GM21737 (cell line): ENCODE measurements around the gene LAMC1.
A peak's percentile ranks its signal among the peaks of the same experiment; 100 is the strongest.

Source experiments
- ATAC-seq: cut with Tn5 transposase; IDR thresholded peaks from one replicate; pipeline ENCODE4 v1.9.1; 2021; ENCODE audit warnings: mild to moderate bottlenecking, moderate library complexity; ENCODE audit not compliant: unreplicated experiment

LAMC1 gene

DNA sequence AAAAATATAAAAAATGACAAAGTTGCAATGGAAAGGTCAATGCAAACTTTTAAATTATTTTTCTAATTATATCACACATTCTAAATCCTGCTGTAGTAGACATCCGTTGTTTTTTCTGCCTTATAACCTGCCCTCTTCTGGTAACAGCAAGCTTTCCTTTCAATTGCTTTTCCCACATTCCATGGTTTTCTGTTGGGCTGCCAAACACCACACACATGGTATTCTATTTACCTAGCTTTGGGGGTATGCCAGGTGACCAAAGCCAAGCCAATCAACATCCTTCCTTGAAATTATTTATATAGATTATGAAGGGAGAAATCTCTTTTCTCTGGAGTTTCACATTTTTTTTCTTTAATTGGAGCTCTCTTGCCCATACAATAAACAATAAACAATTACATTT is 3.4 kb upstream of the LAMC1 start:
- ATAC-seq, result no peak

DNA sequence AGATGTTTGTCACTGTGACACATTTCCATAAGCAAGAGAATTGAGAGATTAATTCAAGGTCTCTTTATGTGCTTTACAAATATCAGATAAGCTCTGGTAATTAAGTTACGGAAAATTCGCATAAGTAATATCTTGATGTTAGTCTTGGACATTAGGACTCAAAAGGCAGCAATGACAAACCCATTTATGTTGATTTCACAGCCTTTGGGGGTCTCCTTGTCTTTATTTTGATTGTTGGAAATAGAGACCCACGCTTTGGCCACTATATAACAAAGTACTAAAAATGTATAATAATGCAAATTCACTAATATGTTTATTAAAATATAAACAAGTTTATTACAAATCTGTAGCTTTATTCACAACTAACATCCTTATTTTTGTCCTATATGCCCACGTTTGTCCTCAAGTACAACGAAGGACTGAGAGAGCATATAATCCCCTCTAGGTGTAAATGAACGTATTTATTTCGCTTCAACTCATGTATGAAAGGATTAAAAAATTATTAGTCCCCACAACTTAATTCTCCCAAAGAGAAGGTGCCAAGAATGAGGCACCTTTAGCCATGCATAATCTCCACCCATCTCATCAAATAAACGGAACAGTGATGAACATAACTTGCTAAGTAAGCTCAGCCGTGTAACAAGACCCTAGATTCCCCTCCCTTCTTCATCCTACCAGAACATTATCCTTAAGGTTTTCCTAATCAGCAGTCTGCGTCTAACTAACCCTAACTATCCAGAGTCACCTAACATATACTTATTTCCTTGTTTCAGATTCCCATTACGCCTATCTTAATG is 1.6 kb upstream of the LAMC1 start:
- no peak for ATAC-seq

DNA sequence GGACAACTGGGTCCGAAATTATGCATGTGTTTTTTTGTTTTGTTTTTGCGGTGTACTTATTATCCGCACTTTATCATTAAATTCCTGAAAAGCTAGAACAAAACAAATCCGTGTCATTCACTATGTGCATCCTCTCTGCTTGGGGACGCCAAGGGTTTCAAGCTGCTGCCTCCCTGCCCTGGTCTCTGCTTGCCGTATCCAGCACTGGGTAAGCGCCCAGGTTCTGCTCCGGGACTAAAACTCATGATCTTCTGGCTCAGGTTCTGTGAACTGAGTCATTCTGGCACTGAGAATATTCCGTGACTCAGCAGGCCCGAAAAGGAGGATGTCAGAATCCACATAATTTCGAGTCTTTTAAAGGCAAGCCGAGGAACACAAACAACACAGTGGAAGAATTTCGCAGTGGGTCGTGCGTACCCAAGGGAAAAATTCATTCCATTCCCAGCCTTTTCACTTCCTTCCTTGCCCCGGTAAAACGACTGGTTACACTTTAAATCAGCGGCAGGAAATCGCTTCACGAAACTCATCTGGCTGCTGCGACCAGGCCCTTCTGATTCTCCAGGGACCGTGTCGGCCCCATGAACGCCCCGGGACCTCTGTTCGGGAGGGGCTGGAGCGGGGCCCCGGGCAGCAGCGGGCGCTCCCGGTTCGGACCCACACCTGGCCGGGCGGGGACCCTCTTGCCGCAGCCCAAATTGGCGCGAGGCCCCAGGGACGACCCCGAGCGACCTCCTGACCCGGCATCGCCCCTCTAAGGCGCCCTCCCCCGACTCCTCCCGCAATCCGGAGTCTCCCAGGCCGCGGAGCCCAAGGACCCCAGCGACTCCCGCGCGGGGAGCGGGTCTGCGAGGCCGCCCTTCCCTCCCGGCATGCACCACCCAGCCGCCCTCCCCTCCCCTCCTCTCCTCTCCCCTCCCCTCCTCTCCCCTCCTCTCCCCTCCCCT is 746 bp upstream of the LAMC1 start:
- ATAC-seq, result peak; percentile 39

DNA sequence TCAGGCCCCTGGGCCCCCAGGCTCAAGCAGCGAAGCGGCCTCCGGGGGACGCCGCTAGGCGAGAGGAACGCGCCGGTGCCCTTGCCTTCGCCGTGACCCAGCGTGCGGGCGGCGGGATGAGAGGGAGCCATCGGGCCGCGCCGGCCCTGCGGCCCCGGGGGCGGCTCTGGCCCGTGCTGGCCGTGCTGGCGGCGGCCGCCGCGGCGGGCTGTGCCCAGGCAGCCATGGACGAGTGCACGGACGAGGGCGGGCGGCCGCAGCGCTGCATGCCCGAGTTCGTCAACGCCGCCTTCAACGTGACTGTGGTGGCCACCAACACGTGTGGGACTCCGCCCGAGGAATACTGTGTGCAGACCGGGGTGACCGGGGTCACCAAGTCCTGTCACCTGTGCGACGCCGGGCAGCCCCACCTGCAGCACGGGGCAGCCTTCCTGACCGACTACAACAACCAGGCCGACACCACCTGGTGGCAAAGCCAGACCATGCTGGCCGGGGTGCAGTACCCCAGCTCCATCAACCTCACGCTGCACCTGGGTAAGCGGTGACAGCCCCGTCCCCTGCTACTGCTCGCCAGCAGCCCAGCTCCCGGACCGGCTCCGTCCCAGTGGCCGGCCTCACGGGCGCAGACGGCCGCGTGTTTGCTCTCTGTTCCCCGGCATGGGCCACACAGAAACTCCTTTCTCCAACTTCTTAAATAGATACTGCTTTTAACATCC is 539 bp downstream of the LAMC1 start:
- peak; percentile 58 for ATAC-seq

DNA sequence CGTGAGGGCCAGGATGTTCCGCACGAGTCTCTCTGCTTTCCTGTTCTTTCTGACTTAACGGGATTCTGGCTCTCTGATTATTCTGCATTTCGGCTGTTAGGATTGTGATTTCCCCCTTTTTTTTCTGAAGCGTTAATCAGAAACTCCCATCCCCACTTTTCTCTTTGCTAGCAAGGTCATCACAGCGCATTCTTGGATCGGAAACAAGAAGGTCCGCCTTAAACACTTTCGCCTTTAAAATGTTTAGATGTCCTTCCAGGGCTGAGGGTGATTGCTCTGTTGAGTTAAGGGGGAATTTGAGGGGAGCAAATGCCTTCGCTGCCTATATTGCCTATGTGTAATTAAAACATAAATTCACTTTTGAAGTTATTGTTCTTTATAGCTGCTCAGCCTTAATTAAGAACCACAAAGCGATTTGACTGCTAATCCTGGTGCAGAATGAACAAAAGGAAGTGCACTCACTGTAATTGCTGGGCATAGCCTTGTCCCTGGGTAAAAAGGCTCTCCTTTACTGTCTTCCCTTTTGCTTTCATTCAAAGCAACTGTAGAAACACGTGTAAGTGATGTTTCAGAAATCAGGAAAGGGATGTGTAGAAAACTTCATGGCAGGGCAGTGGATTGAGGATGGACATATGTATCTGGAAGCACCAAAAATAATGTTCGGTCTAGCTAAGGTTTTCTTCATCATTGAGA is 1.2 kb downstream of the LAMC1 start:
- ATAC-seq, result no peak

DNA sequence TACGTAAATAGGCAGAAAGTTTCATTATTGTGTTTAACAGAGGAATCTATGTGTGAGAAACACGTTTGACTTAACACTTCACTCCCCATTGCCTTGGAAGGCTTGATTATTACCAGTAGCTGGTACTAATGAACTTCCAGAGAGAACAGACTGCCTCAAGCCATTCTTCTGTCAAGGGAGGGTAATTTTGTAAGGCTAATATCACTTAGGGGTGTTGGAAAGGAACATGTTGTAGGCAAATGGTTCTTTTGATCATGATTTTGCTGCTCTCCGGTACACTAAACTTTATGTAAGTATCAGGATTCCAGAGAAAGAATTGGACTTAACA is 1.8 kb downstream of the LAMC1 start:
- no peak for ATAC-seq

DNA sequence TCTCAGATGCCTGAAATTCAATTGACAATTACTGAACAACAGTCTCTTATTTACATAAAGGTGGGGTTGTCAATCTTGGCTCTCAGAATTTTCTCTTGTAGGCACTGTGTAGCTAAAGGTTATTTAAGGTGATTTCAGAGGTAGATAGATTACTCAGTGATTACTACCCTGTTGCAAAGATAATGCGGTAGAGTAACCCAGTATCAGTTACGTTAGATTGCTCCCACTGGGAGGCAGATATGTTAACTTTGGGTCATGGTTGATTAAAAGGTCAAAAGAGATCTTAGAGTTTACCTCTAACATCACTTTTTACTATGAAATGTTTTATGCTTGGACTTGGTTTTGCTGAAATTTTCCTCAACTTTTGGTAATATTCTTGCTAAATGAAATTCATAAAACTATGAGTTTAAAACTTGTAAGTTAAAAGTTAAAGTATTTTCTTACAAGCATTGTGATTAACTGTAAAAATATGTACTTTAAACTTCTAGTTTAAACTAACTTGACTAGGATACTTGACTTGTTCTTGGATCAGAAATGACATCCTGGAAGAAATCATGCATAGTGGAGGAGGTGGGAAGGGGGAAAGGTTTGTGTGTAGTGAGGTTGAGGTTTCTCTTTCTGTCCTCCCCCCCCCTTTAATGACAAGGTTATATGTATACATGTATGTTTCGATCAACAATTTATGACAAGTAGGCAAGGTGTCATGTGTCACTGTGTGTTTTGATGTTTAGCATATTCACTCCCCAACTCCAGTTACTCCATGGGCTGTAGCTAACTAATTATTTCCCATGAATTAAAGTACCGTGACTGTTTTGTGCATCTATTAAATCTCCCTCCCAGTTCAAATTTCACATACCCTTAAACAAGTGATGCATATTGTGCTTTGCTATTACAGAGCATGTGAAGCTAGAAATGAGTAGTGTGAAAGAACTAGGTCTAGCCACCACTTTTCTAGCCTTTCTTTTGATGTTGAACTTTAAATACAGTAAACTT is 2.9 kb downstream of the LAMC1 start:
- no peak for ATAC-seq

DNA sequence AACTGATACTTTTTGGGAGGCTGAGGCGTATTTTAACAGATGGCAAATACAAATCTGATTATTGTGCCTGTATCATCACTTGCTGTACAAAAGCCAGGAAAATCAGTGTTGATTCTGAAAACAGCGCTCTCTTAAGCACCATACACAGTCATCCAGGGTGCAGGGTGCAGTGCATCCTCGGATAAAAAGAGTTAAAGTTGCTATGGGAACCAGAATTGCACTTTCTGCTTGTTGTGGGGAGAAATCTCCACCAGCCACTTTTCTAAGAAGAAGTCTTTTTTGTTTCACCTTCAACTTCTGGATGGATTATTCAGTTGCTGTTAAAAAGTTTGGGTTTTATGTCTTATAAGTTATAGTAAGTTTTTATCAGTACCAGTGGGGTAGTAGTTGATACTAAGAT is 3.8 kb downstream of the LAMC1 start:
- no peak for ATAC-seq

DNA sequence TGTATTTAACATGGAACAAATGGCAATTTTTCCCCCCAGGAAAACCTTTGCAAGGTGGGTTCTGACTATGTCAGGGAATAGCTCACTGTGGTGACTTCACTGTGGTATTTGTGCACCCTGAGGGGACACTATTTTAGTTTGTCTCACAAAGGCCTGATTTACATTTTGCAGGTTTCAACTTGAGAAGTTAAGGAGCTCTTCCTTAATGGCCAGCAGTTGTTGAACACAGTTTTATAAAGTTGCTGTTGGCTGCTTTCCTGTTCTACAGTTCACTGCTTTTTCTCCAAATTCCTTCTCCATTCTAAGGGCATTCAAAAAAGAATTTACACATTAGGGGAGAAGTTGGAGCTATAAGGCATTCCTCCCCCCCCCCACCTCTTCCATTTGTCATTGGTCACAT is 4.6 kb downstream of the LAMC1 start:
- ATAC-seq, result no peak

DNA sequence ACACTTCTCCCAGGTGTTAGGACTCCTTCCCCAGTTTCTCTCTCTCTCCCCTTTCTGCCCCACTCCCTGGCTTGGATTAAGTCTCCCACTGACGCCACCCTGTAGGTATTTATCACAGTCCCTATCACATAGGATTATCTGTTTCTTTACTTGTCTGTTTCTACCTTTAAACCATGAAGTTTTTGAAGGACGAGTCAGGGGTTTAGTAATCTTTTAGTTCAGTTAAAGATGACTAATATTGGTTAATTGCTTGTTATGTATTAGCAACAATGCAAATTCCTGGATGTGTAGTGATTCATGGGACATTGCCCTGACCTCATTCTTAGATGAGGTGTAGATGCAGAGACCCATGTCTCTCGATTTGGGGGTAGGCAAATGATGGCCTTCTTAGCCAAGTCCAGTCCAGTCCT is 6.4 kb downstream of the LAMC1 start:
- ATAC-seq, result no peak

DNA sequence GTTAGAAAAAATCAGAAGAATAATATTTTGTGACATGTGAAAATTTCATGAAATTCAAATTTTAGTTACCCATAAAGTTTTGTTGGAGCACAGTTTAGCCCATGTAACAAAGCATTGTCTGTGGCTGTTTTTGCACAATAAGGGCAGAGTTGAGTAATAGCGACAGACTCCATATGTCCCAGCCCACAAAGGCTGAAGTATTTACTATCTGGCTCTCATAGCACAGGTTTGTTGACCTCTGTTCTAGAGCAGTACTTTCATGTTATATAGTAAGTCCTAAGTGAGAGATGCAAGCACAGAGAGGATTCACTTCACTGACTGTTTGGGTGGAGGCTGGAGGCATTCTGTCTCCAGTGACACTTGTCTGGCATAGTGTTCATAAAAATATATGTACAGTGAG is 6.8 kb downstream of the LAMC1 start:
- no peak for ATAC-seq

DNA sequence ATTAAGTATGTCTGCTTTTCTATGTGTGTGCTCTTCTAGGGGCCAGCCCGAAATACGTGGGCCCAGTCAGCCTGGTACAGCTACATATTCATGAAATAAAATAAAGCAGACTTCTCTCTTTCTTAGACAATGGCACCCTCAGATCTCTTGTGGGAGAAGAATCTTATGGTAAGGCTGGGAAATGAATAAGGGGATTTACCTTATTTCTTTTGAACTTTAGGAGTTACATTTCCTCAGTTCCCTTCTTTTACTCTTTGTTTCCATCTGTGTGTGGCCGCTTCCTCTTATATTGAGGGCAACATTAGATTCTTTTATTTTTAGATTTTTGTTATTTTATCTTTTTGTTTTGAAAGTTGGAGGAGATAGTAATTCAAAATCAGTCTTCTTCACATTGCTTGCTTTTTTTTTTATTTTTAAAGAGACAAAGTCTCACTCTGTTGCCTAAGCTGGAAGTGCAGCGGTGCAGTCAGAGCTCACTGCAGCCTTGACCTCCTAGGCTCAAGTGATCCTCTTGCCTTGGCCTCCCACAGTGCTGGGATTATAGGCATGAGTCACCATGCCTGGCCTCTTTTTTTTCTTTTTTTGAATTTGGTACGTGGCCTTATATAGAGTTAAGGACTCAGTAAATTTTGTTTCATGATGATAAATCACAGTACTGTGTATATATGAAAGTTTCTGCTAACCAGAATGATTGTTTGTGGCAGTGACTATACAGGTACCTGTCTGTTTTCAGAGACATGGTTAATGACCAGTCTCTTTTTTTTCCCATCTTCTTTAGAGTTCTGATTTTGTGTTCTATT is 9.1 kb downstream of the LAMC1 start:
- no peak for ATAC-seq

DNA sequence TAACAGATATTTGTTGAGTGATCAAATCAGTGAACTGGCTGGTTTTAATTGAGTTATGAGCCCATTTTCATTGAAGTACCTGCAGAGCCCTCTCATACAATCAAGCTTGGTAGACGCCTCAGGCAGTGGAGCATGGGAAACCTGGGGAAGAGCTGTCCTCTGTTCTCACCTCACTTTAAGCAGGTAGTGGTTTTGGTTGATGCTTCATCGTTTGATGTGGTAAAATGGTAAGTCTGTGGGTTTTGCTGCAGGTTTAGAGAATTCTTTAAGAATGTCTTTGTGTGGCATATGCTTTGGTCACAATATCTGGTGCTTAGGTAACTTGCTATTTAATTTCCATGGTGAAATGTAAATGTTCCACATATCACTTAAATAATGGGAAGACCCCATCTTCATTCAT is 10.0 kb downstream of the LAMC1 start:
- ATAC-seq, result no peak

DNA sequence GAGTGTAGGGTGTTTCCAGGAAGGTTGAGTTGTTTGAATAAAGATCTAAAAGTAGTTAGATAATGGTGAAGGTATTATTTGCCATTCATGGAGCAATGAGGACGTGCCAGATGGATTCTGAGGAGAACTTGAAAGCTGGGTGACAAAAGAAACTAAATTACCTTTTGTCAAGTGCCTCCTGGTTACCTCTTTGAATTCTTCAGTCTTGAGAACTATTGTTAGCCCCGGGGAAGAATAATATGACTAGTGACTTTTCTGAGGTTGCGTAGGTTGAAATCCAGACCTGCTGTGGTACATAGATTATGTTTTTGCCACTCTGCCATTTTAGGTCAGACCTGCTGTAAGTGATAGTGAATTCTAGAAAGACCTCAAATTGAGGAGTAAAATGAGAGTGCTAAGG is 11.5 kb downstream of the LAMC1 start:
- ATAC-seq, result no peak

DNA sequence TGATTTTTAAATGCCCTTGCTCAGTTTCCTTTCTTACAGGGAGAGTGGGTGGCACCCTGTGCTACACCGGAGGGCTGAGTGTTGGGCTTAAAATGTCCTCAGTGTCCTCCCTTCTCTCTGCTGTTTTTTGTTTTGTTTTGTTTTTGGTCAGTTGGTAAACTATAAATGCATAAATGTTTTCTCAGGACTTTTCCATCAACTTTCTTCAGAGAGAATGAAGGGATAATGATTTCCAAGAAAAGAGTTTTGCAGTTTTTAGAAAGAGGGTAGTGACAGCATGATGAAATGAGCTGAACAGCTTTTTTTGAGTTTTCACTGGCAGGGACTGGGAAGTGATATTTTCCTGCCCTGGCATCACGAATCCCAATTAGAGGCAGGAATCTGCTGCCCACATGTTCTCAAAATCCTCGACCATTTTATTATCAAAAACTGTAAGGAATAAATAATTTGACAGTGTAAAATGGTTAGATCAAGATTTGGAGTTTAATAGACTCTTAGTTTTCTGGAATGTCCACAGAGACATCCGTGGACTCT is 15.2 kb downstream of the LAMC1 start:
- no peak for ATAC-seq

DNA sequence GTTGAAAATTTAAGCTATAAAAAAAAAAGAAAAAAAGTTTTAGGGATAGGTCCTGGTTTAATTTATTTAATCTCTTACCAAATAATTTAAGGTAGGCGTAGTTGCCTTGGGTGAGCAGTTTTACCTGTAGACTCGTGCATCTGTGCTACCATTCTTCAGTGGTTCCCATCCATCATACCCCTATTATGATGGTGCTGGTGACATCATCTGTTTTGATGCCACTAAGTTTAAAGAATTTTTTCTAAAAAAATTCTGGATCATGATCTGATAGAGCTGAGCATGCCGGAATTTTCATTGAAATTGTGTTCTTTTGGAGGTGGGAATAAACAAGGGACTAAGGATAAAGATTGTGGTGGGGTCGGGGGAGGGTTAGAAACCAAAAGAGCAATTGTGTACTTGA is 15.7 kb downstream of the LAMC1 start:
- ATAC-seq, result no peak

DNA sequence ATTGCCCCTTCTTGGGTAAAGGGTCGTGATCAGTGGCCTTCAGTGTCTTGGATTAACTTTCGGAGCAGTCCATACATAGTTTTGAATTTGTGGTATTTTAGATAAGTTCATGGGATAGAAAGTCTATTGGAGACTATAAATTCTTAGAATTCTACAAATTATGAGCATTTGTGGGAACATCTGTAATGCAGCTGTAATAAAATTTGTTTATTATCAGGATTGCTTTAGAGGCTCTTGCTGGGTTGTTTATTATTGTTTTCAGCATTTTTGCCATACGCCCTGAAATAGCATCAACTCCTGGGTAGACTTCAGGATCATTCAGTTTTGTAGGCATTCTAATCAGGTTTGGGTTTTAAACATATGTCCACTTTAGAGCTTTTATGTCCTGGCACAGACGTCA is 16.1 kb downstream of the LAMC1 start:
- ATAC-seq, result no peak

DNA sequence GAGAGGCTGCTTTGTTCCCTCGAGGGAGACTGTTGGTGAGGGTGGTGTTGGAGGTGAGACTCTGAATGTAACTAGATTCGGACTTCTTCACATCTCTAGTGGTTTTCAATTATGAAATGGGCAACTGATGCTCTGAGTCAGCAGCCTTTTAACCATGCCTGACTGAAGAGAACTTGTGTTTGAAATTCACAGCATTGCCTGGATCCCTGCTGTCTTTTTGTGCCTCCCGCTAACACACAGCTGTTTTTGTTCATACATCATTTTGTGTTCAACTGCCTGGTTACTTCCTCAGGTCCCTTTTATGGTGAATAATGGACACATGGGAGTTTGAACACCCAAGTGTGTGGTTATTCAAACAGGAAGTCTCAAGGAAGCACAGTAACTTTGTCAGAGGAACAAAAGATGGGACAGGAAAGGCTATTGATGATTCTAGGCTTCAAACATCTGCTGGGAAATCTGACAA is 16.8 kb downstream of the LAMC1 start:
- no peak for ATAC-seq

DNA sequence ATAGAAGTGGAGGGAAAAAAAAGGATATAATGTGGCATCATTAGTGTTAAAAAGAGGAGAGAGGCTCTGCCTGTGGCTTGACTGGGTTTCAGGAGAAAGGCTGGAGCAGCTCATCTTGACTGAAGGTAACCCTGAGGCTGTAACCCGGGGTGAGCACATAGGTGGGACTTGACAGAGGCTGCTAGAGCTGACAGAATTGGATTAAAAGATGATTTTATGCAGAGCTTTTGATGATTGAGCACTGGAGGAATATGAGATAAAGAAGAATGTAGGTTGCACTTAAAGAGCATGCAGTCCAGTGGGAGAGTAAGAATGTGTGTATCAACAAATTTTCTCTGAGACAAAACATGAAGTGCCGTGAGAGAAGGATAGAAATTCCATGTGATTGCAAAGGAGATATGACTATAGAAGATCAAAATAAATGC is 17.3 kb downstream of the LAMC1 start:
- ATAC-seq, result no peak
